Activated naive CD8-positive, alpha-beta T cell treated with anti-CD3 and anti-CD28 coated beads for 36 hours (primary cell): ENCODE data around the gene ABCC8. TPM values are rescaled to one million over a fixed set of nuclear protein-coding genes. Genes with fewer than 3 reads are reported as not detected.

Experiments used
- DNase-seq: peaks from one replicate; pipeline ENCODE4 v3.0.0; 2021
- H3K27ac Mint-ChIP-seq: one replicate; pipeline ENCODE4 v1.8.0; 2022; ENCODE audit warnings: mild to moderate bottlenecking, moderate library complexity, mixed read lengths
- H3K27me3 Mint-ChIP-seq: one replicate; pipeline ENCODE4 v1.8.0; 2022; ENCODE audit warnings: mild to moderate bottlenecking, mixed read lengths
- H3K36me3 Mint-ChIP-seq: one replicate; pipeline ENCODE4 v1.8.0; 2021; ENCODE audit warnings: mild to moderate bottlenecking, mixed read lengths
- H3K4me1 Mint-ChIP-seq: one replicate; pipeline ENCODE4 v1.8.0; 2021; ENCODE audit warnings: mixed read lengths
- H3K4me3 Mint-ChIP-seq: one replicate; pipeline ENCODE4 v1.8.0; 2022; ENCODE audit warnings: mild to moderate bottlenecking, moderate library complexity, mixed read lengths
- H3K9me3 Mint-ChIP-seq: one replicate; pipeline ENCODE4 v1.8.0; 2022; ENCODE audit warnings: mixed read lengths
- total RNA-seq, 2 experiments: library from RNA; stranded (reverse); gene quantifications; one replicate each; pipeline ENCODE4 v1.2.3, GENCODE V29; 2021

The ABCC8 gene
- total RNA-seq, 2 experiments from 2014 or later: not detected

DNA sequence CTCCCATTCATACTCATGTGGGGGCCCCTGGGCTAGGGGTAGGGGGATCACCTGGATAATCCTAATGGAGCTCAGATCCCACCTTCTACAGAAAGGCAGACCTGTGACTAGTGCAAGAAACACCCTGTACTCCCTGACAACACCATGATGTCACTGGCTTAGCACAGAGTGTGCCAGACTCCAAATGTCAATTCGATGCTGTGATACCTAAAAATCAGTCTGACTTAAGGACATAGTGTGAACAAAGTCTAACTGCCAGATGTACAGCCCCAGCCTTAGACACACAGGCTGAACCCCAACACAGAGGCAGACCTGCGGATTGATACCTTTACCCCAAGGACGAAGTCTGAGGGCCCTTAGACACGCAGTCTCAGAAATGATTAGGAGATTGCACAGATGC lies 8.5 kb downstream of the ABCC8 start:
- no peaks in the 10 kb centered on the region for H3K36me3 Mint-ChIP-seq
- no peak for DNase-seq
- peaks cover 6% of the 10 kb centered on the region for H3K27me3 Mint-ChIP-seq
- no peaks in the 10 kb centered on the region for H3K9me3 Mint-ChIP-seq
- H3K27ac Mint-ChIP-seq: no peak overlapping the region
- no peak overlapping the region for H3K4me3 Mint-ChIP-seq
- no peaks in the 10 kb centered on the region for H3K4me1 Mint-ChIP-seq

GRCh38 chr11:17463546-17464174 lies 13.0 kb downstream of the ABCC8 start:
- peaks cover 3% of the 10 kb centered on the region for H3K27me3 Mint-ChIP-seq
- no peak overlapping the region for H3K4me3 Mint-ChIP-seq

DNA sequence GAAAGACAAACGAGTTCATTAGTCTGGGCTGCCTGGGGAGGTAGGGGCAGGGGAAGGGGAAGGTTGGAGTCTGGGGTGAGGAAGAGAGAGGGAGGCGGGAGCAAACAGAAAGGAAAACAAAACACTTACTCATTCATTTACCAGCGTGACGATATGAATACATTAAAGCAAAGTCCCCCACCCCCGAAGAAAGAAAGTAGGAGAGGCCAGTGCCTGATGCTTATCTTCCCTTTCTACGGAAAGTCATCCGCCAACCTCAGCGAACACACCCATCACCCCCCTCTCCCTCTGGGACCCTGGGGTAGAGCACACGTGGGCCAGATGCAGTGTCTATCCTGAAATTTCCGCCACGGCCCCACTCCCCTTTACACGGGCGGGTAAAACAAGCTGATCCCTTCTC lies 13.7 kb downstream of the ABCC8 start:
- Mint-ChIP-seq H3K27ac (no peak overlapping the region), H3K4me3 (no peak overlapping the region), H3K36me3 (no peaks in the 10 kb centered on the region), H3K9me3 (no peaks in the 10 kb centered on the region), H3K4me1 (no peaks in the 10 kb centered on the region), H3K27me3 (peaks cover 3% of the 10 kb centered on the region)
- no peak for DNase-seq

More at GRCh38 chr11:17463546-17464174, 13.0 kb downstream of the ABCC8 start:
- H3K27ac Mint-ChIP-seq: no peak overlapping the region
- no peaks in the 10 kb centered on the region for H3K4me1 Mint-ChIP-seq
- no peak for DNase-seq
- H3K9me3 Mint-ChIP-seq: no peaks in the 10 kb centered on the region
- no peaks in the 10 kb centered on the region for H3K36me3 Mint-ChIP-seq

- DNase-seq: no peak
These were observed 16.2 kb downstream of the ABCC8 start for GRCh38 chr11:17460406-17460805.

DNA sequence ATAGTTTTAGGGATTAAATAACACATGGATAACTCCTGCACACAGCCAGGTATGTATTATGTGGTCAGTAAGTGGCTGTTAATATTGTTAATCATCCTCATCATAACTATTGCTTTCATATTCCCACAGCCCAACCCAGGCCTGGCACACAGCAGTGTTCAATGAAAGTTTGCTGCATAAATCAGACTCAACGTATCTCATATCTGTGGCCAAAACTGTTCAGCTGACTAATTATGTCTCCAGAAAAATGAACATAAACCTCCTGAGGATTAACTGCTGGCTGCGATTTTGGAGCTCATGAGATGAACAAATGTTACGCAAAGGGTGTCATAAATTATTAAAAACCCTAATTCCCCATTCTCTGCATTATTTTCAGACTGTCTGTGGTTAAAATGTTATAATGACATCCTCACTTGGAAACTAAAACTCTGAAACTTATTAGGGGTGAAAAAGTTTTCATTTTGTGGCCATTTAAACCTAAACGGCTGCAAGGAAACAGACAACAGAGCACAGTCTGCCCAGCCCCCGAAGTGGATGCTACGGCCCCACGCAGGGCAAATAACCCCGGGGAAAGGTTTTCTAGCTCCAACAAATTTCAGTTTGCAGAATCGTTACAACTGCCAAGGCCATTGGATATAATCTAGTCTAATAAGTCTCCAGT lies 17.3 kb downstream of the ABCC8 start:
- no peaks in the 10 kb centered on the region for H3K36me3 Mint-ChIP-seq
- H3K27me3 Mint-ChIP-seq: peaks cover 3% of the 10 kb centered on the region
- no peak overlapping the region for H3K27ac Mint-ChIP-seq
- H3K4me3 Mint-ChIP-seq: no peak overlapping the region
- H3K9me3 Mint-ChIP-seq: no peaks in the 10 kb centered on the region
- no peak for DNase-seq
- H3K4me1 Mint-ChIP-seq: no peaks in the 10 kb centered on the region

More at GRCh38 chr11:17460406-17460805, 16.2 kb downstream of the ABCC8 start:
- peaks cover 3% of the 10 kb centered on the region for H3K27me3 Mint-ChIP-seq
- H3K9me3 Mint-ChIP-seq: no peaks in the 10 kb centered on the region
- no peak overlapping the region for H3K4me3 Mint-ChIP-seq
- no peaks in the 10 kb centered on the region for H3K4me1 Mint-ChIP-seq
- H3K36me3 Mint-ChIP-seq: no peaks in the 10 kb centered on the region
- H3K27ac Mint-ChIP-seq: no peak overlapping the region

- no peaks in the 10 kb centered on the region for H3K36me3 Mint-ChIP-seq
- H3K27ac Mint-ChIP-seq: no peak overlapping the region
- no peak overlapping the region for H3K4me3 Mint-ChIP-seq
- DNase-seq: no peak
- H3K9me3 Mint-ChIP-seq: no peaks in the 10 kb centered on the region
- peaks cover 3% of the 10 kb centered on the region for H3K27me3 Mint-ChIP-seq
- H3K4me1 Mint-ChIP-seq: no peaks in the 10 kb centered on the region
These were observed 18.4 kb downstream of the ABCC8 start for GRCh38 chr11:17458268-17458667.

GRCh38 chr11:17457396-17458173 lies 19.1 kb downstream of the ABCC8 start:
- H3K27ac Mint-ChIP-seq: no peak overlapping the region
- H3K9me3 Mint-ChIP-seq: no peaks in the 10 kb centered on the region
- H3K4me3 Mint-ChIP-seq: no peak overlapping the region
- no peaks in the 10 kb centered on the region for H3K36me3 Mint-ChIP-seq
- H3K4me1 Mint-ChIP-seq: no peaks in the 10 kb centered on the region
- peaks cover 2% of the 10 kb centered on the region for H3K27me3 Mint-ChIP-seq
- DNase-seq: no peak

DNA sequence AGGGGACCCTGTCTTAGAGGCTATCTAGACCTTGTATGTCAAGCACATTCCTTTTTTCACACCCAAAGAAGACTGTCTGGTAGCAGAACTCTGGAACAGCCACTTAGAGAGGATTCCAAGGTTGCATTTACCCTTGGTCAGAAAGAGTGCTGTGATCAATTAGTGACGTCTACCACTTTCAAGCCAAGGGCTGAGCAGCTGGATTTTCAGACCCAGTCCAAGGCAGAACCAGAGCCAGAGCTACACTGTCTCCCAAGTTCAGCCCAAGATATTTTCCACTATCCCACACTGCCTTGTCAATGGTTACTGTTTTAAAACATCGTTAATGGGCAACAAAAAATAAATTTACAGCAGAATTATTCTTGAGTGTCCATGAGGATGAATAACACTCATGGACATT lies 24.0 kb downstream of the ABCC8 start:
- no peaks in the 10 kb centered on the region for H3K36me3 Mint-ChIP-seq
- no peak overlapping the region for H3K27ac Mint-ChIP-seq
- H3K9me3 Mint-ChIP-seq: no peaks in the 10 kb centered on the region
- no peak for DNase-seq
- H3K4me1 Mint-ChIP-seq: no peaks in the 10 kb centered on the region
- peaks cover 10% of the 10 kb centered on the region for H3K27me3 Mint-ChIP-seq
- no peak overlapping the region for H3K4me3 Mint-ChIP-seq

DNA sequence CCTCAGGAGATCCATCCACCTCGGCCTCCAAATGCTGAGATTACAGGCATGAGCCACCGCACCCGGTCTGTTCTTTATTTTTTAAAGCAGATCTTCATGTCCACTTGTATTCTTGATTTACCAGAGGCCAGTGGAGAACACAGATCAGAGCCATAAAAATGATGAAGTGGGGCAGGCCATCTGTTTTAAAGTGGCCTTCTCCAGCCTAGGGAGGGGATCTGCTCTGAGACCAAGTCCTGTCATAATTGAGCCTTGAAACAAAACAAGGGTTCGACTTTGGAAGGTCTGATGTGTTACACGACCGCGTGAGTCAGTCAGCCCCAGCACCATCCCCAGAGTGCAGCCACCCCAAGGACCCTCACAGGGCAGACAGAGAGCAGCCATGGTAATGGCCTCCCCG lies 27.5 kb downstream of the ABCC8 start:
- Mint-ChIP-seq H3K27ac (no peak overlapping the region), H3K4me1 (no peaks in the 10 kb centered on the region), H3K36me3 (no peaks in the 10 kb centered on the region), H3K4me3 (no peak overlapping the region), H3K27me3 (peaks cover 10% of the 10 kb centered on the region), H3K9me3 (no peaks in the 10 kb centered on the region)
- DNase-seq: no peak

DNA sequence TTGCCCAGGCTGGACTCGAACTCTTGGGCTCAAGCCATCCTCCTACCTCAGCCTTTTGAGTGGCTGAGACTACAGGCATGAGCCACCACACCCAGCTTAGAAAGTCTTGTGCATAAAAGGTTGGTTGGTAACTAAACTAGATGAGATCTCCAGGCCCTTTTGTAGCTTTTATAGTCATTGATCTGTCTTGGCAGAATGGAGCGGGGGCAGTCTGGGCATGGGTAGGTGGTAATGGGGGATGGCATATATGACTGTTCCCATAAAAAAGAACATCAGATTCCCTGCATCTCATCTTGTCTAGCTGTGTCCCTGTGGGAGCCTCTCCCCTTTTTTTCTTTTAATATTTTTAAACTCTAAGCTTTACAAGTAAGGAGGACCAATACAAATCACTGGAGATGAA lies 30.2 kb downstream of the ABCC8 start:
- Mint-ChIP-seq H3K27ac (no peak overlapping the region), H3K4me3 (no peak overlapping the region)

DNA sequence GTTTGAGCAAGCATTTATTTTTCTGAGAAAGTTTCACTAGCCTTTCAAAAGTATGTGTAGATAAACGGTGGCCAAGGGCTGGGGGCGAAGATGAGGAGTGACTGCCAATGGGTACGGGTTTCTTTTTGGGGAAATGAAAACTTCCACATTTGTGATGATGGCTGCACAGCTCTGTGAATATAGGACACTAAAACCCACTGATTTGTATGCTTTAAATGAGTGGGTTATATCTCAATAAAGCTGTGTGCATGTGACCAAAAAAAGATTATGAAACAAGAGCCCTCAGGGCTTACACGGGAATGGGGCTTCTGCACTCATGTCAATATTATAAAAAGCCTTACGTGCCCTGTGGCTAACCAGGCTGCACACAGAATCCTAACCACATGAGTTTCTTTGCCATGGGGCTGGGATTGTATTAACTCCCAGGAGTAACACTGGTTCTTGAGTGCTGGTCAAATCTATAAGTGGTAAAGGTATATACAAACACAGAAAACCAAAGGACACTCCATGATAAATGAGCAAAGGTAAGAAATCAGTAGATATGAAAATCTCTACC lies 31.3 kb downstream of the ABCC8 start:
- peaks cover 4% of the 10 kb centered on the region for H3K27me3 Mint-ChIP-seq
- no peak for DNase-seq
- no peak overlapping the region for H3K27ac Mint-ChIP-seq
- H3K9me3 Mint-ChIP-seq: peaks cover 2% of the 10 kb centered on the region
- no peaks in the 10 kb centered on the region for H3K4me1 Mint-ChIP-seq
- H3K36me3 Mint-ChIP-seq: no peaks in the 10 kb centered on the region
- H3K4me3 Mint-ChIP-seq: no peak overlapping the region

More for the DNA sequence above, 30.2 kb downstream of the ABCC8 start:
- peaks cover 4% of the 10 kb centered on the region for H3K27me3 Mint-ChIP-seq
- DNase-seq: no peak
- no peaks in the 10 kb centered on the region for H3K36me3 Mint-ChIP-seq
- H3K4me1 Mint-ChIP-seq: no peaks in the 10 kb centered on the region
- H3K9me3 Mint-ChIP-seq: no peaks in the 10 kb centered on the region

GRCh38 chr11:17443926-17444690 lies 32.5 kb downstream of the ABCC8 start:
- Mint-ChIP-seq H3K9me3 (peaks cover 2% of the 10 kb centered on the region), H3K27me3 (peaks cover 10% of the 10 kb centered on the region), H3K4me1 (peaks cover 7% of the 10 kb centered on the region), H3K4me3 (no peak overlapping the region), H3K36me3 (no peaks in the 10 kb centered on the region), H3K27ac (no peak overlapping the region)
- no peak for DNase-seq

- H3K27ac Mint-ChIP-seq: no peak overlapping the region
- H3K9me3 Mint-ChIP-seq: peaks cover 2% of the 10 kb centered on the region
- no peak overlapping the region for H3K4me3 Mint-ChIP-seq
- H3K36me3 Mint-ChIP-seq: no peaks in the 10 kb centered on the region
- H3K27me3 Mint-ChIP-seq: peaks cover 10% of the 10 kb centered on the region
- peaks cover 10% of the 10 kb centered on the region for H3K4me1 Mint-ChIP-seq
- no peak for DNase-seq
These were observed 33.2 kb downstream of the ABCC8 start for GRCh38 chr11:17443423-17443822.

DNA sequence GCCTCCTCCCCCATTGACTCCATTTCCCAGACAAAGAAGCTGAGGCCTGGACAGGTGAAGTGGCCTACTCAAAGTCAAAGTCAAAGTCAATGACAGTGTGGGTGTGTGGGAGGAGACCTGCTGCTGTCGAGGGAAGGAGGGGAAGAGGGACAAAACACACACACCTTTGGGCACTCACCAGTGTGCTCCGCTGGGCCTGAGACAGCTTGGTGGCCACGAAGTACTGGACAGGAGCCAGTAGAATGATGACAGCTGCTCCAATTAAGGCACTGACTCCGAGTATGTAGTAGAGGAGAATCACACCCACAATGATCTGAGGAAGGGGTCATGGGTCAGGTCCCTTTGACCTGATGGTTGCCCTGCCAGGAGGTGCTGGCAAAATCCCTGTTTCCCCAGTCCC lies 33.6 kb downstream of the ABCC8 start:
- H3K4me1 Mint-ChIP-seq: peaks cover 10% of the 10 kb centered on the region
- no peaks in the 10 kb centered on the region for H3K36me3 Mint-ChIP-seq
- H3K4me3 Mint-ChIP-seq: no peak overlapping the region
- H3K27me3 Mint-ChIP-seq: peaks cover 10% of the 10 kb centered on the region
- no peak for DNase-seq
- peaks cover 2% of the 10 kb centered on the region for H3K9me3 Mint-ChIP-seq
- H3K27ac Mint-ChIP-seq: no peak overlapping the region
